NCI-H774 (cell line): ENCODE data around the gene FST.

Experiments used
- DNase-seq: peaks from one replicate; lab custom pipeline; 2025; lab: John Stamatoyannopoulos, UW

Gene FST

GRCh38 chr5:53473633-53474032 lies 6.8 kb upstream of the FST start:
- DNase-seq: no peak

GRCh38 chr5:53475320-53475719 lies 5.1 kb upstream of the FST start:
- no peak for DNase-seq

- DNase-seq: no peak
Observed at GRCh38 chr5:53476019-53476418, 4.4 kb upstream of the FST start.

- no peak for DNase-seq
Observed at GRCh38 chr5:53476531-53477480, 3.6 kb upstream of the FST start.

GRCh38 chr5:53478411-53479044 lies 1.9 kb upstream of the FST start:
- DNase-seq: peak; percentile 67

- DNase-seq: no peak
Observed at GRCh38 chr5:53479045-53479589, 1.3 kb upstream of the FST start.

- peak; percentile 72 for DNase-seq
Observed at GRCh38 chr5:53479590-53480415, 626 bp upstream of the FST start.

GRCh38 chr5:53481159-53481886 lies 894 bp downstream of the FST start:
- DNase-seq: no peak

GRCh38 chr5:53481887-53482716 lies 1.7 kb downstream of the FST start:
- peak; percentile 28 for DNase-seq

GRCh38 chr5:53482717-53483638 lies 2.5 kb downstream of the FST start:
- no peak for DNase-seq

GRCh38 chr5:53487436-53487835 lies 7.0 kb downstream of the FST start:
- no peak for DNase-seq

- DNase-seq: no peak
Observed at GRCh38 chr5:53488195-53488722, 7.8 kb downstream of the FST start.

GRCh38 chr5:53490747-53491146 lies 10.3 kb downstream of the FST start:
- no peak for DNase-seq

- DNase-seq: no peak
Observed at GRCh38 chr5:53501054-53501453, 20.6 kb downstream of the FST start.

- DNase-seq: no peak
Observed at GRCh38 chr5:53503562-53504218, 23.3 kb downstream of the FST start.

GRCh38 chr5:53507013-53507412 lies 26.6 kb downstream of the FST start:
- no peak for DNase-seq

- no peak for DNase-seq
Observed at GRCh38 chr5:53508125-53508524, 27.7 kb downstream of the FST start.

- no peak for DNase-seq
Observed at GRCh38 chr5:53512539-53512938, 32.1 kb downstream of the FST start.

- no peak for DNase-seq
Observed at GRCh38 chr5:53515988-53516387, 35.6 kb downstream of the FST start.
